NCI-H69 (cell line): ENCODE results near the gene ZCCHC24.

Experiments
- DNase-seq: peaks from one replicate; lab custom pipeline; 2025; lab: John Stamatoyannopoulos, UW

ZCCHC24 gene

DNA sequence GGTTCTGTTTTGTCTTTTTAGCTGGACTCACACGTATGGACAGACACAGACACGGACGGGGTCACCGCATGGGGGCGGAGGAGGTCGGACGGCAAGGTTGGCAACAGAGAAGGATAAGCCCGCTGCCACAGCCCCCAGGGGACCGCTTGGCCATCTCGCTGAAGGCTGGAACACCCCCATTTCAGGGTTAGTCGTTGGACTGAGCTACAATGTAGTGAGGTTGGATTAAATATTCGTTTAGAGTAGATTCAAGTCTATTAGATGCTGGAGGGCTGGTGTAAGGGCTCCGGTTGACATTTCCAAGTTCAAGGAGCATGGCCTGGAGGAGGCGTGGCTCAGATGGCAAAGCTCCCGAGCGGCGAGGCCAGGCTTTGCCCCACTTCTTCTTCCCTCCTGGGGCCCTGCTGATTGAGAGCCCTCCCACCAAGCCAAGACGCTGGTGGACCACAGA lies 62.9 kb downstream of the ZCCHC24 start:
- DNase-seq, result no peak

DNA sequence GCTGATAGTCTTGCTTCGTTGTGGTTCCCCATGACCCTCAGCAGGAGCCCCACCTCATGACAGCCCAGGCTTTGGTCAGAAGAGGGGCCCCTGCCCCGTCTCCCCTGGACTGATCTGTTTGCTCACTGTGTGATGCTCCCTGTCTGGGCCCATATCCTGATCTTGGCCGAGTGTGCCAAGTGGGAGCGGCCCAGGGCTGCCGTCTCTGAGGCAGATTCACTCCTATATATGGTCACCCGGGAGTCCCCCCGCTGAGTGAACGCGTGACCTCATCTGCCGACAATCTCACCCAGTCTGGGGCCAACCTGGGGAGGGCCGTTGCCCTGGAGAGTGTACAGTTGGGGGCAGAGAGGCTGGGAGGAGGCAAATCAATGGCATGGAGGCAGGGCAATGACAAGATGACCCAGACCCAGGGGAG lies 63.6 kb downstream of the ZCCHC24 start:
- DNase-seq, result peak; percentile 62

DNA sequence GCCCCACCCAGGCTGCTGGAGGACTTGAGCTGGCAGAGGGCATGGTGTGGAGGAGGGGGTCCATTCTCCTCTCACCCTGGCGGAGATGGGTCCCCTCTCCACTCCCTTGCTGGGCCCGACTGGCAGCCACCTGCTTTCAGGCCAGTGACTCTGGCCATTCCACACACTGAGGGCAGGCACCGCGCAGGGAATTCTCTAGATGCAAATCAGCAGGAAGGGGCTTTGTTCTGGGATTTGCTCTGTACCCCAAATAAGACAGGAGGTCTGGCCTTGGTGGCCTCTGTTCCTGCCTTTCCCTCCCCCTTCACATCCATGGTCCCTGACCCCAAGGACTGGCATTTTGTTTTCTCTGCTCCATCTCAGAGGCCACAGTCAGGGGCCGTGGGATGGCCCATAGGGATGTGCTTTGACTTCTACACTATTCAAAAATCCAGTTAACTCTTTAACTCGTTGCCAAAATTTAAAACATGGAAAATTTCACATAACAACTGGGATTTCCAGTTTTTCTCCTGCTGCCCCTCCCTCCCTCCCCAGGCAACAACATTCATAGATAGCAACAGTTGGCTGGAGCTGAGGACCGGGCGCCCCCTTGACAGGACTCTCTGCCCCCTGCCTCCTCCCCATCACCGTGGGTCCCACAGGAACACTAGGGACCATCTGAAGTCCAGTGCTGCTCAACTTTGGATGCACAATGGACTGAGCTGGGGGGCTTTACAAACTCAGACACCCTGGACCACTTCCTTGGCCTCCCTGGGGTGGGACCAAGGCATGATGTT lies 64.3 kb downstream of the ZCCHC24 start:
- DNase-seq, result no peak

DNA sequence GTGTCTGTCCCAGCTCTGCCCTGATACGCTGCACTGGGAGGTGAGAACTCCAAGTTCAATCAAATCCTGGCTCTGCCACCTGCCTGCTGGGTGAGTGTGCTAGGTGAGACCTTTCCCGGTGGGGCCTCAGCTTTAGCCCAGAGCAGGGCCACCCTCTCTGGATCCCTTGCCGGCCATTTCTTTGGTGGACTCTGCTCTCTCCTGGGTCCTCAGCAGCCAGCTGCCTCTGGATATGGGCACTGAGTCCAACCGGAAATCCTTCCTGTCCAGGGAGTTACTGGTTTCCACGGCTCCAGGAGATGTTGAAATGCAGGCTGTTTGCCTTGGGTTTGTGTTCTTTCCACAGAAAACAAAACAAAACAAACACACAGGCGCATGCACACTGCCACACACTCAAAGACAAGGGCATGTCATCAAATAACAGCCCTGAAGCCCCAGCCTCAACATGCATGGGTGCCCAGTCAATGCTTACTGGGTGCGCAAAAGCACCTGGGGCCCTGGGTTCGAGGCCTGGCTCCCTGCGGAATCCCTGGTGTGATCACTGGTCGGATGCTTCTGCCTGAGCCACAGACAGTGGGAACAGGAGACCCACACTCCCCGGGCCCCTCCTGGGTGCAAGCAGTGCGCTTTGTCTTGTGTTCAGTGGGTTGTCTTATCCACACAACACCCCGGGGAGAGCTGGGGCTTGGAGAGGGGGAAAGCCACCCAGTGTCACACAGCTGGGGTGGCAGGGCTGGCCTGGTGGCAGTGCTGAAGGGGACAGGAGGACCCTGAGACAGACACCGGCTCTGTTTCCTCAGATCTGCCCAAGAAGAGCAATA lies 65.1 kb downstream of the ZCCHC24 start:
- DNase-seq, result peak; percentile 11

DNA sequence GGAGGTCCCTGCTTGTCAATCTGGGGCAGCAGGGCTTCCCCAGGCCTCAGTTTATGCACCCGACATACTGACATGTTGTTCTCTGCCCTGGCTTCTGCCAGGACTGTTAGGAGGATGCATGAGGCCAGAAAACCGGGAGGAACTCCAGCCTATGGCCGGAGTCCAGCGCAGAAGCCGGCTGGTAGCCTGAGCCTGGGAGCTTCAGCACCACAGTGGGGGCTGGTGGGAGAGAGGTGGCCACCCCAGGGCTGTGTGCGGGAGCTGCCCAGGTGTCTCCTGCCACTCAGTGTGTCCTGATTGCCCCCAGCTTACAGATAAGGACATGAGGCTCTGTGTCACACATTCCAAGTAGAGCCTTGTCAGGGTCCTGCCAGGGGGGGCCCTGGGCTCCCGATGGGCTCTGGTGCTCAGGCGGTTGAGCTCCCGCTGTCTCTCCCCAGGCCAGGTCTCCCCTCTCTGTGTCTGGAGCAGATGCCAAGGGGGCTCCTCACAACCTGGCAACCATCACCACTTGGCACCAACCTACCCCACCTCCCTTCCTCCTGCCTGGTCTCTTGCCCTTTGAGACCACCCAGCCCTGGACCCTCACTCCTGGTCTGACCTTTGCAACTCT lies 65.8 kb downstream of the ZCCHC24 start:
- no peak for DNase-seq

DNA sequence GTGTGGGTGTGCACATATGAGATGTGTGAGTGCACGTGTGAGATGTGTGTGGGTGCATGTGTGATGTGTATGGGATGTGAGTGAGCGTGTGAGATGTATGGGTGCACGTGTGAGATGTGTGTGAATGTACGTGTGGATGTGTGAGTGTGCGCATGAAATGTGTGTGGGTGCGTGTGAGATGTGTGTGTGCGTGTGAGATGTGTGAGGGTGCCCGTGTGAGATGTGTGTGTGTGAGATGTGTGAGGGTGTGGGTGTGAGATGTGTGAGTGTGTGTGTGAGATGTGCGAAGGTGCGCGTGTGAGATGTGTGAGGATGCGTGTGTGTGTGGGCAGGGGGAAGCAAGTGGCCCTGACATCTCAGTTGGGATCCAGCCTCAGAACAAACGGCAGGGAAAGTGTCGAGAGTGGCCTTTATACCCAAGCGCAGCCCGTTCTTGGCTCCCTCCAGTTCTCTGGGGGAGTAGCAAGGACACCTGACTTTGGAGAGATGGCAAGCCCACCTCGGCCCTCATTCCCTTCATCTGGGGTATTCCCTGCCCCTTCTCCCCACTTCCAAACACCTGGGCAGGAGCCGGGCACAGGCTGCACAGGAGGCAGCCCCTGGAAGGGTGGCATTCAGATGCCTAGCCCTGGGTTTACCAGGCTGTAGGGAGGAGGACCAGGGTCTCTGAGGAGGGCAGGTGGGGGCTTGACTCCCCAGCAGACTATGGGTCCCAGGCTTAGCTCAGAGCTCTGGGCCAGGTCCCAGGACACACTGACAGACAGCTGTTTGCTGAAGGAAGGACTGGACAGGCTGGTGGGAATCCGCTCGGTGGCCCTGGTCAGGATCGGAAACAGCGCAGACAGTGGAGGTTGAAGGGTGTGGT lies 66.5 kb downstream of the ZCCHC24 start:
- DNase-seq, result no peak

DNA sequence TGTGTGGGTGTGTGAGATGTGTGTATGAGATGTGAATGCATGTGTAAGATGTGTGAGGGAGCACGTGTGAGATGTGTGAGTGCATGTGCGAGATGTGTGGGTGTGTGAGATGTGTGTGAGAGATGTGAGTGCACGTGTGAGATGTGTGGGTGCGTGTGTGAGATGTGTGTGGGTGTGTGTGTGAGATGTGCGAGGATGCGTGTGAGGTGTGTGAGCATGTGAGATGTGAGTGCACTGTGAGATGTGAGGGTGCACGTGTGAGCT lies 67.1 kb downstream of the ZCCHC24 start:
- no peak for DNase-seq

DNA sequence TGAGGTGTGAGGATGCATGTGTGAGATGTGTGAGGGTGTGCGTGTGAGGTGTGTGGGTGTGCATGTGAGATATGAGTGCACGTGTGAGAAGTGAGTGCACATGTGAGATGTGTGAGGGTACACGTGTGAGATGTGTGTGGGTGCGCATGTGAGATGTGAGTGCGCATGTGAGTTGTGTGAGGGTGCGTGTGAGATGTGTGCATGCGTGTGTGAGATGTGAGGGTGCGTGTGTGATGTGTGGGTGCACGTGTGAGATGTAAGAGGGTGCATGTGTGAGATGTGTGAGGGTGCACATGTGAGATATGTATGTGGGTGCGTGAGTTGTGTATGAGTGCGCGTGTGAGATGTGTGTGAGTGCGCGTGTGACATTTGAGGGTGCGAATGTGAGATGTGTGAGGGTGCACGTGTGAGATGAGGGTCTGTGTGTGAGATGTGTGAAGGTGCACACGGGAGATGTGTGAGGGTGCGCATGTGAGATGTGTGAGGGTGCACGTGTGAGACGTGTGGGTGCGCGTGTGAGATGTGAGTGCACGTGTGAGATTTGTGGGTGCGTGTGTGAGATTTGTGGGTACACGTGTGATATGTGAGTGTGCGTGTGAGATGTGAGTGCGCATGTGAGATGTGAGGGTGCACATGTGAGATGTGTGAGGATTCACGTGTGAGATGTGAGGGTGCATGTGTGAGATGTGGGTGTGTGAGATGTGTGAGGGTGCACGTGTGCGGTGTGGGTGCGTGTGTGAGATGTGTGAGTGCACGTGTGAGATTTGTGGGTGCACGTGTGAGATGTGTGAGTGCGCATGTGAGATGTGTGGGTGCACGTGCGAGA lies 67.7 kb downstream of the ZCCHC24 start:
- DNase-seq, result no peak

DNA sequence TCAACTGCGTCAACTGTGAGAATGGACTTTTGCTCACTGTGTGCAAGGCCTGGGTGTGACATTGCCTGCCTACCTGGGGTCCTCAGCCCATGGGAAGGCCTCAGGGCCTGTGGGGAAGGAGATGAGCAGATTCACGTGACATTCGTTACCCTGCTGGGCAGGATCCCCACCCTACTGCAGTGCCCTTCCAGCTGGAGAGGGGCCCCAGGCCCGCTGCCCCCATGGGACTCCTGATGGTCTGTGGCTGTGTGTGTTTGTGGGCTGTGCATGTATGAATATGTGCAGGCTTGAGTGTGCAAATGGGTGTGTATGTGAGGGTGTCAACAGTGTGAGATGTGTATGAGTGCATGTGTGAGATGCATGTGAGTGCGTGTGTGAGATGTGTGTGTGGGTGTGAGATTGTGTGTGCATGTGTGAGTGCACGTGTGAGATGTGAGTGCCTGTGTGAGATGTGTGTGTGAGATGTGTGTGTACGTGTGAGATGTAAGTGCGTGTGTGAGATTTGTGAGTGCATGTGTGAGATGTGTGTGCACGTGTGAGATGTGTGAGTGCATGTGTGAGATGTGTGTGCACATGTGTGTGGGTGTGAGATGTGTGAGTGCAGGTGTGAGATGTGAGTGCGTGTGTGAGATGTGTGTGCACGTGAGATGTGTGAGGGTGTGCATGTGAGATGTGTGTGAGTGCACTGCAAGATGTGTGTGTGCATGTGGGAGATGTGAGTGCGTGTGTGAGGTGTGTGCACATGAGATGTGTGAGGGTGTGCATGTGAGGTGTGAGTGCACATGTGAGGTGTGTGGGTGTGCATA lies 68.5 kb downstream of the ZCCHC24 start:
- no peak for DNase-seq

DNA sequence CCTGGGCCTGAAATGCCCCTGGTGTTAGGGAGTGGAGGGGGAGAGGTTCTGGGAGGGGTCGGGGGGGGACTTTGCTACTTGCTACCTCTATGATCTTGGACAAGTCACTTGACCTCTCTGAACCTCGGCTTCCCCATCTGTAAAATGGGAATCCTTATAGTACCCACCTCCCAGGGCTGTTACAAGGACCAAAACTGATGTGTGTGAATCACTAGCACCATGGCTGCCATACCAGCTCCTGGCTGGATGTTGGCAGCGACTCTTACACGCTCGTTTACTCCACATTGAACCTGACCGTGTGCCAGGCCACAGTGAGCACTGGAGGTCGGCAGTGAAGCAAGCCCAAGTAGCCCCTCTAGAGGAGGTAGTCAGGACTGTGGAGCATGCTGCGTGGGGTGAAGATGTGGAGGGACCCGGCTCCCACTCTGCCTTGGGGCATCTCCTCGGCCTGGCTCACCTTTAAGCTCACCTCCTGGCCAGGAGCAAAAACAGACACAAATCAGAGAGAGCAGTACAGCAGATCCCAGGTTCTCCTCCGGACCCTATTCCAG lies 69.3 kb downstream of the ZCCHC24 start:
- no peak for DNase-seq

DNA sequence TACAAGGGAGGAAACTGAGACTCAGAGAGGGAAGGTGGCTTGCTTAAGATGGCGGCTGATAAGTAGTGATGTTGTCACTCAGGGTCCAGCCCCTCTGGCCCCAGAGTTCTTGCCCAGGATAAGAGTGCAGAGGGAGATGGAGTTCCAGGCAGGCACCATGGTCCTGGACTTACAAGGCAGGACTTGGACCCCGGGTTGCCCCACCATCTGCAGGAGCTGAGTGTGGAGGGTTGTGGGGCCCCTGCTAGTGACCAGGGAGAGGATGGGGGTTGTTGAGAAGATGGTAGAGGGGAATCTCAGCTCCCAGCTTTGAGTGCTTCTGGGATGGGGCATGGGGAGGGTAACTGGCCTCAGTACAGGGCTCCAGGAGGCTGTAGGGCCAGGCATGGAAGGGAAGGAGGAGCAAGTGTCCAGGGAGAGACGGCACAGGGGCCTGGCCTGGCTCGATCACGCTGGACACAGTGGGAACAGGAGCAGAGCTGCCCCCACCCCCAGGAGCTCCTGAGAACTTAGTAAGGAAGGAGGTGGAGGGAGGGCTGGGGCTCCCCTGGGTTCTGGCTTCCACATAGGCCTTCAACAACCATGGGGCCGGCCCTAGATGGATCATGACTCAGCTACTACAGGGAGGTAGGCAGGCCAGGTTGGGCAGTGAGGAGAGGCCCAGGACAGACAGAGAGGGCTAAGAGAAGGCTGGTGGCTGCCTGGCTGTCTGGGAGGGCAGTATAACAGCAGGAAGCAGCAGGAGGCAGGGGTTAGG lies 69.9 kb downstream of the ZCCHC24 start:
- peak; percentile 16 for DNase-seq

DNA sequence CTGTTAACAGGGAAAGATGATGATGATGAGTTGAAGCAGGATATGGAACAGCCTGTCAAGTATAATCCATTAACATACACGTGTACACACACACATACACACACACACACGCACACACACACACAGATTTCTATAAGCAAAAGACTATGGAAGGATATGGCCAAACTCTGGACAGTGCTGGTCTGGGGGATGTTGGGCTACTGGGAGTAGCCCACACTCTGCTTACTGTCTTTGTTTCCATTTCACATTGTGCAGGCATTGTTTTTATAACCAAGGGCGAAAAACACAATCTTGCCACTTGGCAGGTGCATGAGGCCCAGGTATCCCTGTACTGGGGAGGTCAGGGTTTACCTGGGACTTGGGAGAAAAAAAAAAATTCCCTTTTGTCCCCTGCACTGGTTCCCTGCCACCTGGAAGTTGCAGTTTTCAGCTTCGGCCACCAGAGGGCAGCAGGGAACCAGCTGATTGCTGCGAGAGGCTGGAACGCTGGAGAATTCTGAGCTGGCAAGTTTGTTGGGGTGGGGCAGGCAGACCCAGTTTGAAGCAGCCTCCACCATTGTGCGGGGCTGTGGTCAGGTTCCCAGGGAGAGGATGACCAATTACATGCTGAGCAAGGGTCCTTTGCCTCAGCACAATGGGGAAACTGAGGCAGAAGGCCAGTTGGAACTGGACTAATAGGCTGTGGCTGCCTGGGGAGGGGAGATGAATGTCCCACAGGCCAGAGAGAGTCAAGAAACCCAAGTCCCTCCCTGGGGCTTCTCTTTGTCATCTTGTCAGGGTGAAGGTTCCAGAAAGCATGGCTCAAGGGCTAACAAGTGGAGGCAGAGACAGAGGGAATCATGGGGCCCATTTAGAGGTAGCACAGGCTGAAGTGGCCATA lies 70.9 kb downstream of the ZCCHC24 start:
- DNase-seq, result peak; percentile 59

DNA sequence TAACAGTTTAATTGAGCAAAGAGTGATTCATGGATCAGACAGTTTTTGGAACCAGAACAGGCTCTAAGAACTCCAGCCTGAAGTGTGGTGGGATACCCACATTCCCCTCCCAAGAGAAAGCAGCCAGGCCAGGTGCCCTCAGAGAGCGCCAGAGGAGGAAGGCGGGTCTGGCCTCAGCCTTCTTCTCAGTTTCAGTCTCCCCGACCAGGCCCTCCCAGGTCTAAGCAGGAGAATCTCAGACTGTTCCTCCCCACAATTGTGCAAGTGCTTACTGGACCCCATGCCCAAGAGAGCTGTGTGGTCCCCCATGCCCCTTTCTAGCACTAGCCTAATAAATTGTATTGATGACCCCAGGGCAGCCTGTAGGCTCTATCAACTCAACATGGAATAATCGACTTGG lies 72.6 kb downstream of the ZCCHC24 start:
- DNase-seq, result no peak

DNA sequence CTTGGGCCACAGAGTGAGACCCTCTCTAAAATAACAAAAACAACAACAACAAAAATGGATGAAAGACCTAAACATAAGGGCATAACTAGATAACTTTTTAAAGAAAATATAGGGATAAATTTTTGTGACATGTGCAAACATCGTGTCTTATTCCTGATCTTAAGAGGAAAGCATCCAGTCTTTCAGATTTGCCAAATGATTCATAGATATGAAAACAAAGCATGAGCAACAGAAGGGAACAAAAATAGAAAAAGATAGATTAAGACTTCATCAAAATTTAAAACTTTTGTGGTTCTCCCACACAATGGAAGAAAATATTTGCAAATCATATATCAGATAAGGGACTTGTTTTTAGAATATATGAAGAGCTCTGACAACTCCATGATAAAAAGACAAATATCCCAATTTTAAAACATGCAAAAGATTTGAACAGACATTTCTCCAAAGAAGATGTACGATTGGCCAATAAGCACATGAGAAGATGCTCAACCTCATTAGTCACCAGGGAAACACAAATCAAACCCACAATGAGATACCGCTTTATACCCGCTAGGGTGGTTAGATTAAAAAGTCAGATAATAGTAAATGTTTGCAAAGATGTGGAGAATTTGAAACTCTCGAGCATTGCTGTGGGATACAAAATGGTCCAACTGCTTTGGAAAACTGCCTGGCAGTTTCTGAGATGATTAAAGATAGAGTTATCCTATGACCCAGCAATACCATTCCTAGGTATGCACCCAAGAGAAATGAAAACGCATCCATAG lies 77.8 kb downstream of the ZCCHC24 start:
- DNase-seq, result no peak

DNA sequence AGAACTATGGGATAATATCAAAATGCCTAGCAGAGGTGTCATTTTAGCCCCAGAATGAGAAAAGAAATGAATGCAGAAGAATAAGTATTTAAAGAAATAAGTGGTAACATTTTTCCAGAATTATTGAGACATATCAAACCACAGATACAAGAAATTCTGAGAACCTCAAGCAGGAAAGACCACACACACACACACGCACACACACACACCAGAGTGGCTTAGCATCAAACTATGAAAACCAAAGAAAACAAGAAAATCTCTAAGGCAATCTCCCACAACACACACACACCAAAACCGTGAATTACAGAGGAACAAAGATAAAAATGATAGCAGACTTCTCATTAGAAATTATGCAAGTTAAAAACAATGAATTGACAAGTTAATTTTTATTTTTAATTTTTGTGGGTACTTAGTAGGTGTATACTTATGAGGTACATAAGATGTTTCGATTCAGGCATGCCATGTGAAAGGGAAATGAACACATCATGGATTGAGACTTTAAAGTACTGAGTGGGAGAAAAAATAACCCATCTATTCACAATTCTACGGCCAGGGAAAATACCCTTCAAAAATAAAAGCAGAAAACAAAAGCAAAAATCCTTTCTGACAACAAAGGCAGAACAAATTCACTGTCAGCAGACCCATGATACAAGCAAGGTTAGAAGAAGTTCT lies 83.6 kb downstream of the ZCCHC24 start:
- no peak for DNase-seq

DNA sequence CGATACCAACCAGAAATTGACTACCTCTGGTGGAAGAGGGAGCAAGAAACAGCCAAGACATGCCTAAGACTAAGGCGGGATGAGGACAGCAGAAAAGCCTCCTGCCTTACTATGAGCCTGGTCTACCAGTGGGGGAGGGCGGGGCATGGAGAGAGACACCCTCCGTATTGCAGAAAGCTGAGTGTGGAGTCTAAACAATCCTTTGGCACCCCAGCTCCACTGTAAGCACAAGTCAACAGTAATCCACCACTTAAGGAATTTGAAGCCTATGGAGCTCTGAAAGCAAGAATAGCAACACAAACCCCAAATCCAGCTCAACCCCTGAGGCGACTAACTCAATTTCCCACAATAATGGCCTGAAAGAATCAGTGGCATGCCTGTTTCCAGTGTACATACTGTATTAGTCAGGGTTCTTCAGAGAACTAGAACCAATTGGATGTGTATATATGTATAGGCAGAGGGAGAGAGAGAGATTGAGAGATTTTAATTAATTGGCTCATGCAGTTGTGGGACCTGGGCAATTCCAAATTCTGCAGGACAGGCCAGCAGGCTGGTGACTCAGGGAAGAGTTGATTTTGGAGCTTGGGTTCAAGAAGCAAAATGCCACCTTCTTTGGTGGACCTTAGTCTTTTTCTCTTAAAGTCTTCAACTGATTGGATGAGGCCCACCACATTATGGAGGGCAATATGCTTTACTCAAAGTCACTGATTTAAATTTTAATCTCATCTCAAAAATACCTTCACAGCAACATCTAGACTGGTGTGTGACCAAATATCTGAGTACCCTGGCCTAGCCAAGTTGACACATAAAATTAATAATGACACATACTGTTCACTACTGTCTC lies 84.7 kb downstream of the ZCCHC24 start:
- no peak for DNase-seq
